ENCODE data around the gene IBTK.
"Not testable (repeated sequence)": the region's sequence is repeated elsewhere in the genome, so short reads cannot be mapped to it uniquely, and the experiment has no call there.

Gene IBTK

GRCh38 chr6:82216549-82216948, 31.0 kb downstream of the IBTK start:
- TF ChIP-seq POLR2AphosphoS5 (IDR thresholded peaks at IDR 0.05; ENCODE audit: low read depth, low read length) (no peak), PAX5 (IDR thresholded peaks at IDR 0.05; ENCODE audit: insufficient read depth, low read length, severe bottlenecking) (no peak), TAF1 (IDR thresholded peaks at IDR 0.05; ENCODE audit: low read depth, low read length) (no peak), POU2F2 (IDR thresholded peaks at IDR 0.05; ENCODE audit: low read depth, low read length) (no peak), SPI1 (IDR thresholded peaks at IDR 0.05; ENCODE audit: low read depth, low read length) (no peak), POLR2A (IDR thresholded peaks at IDR 0.05; ENCODE audit: low read depth, low read length) (no peak)
- FAIRE-seq (peak; percentile 60), DNase-seq (ENCODE audit: insufficient read length, low spot score) (no peak)

- TF ChIP-seq POLR2A (IDR thresholded peaks at IDR 0.05; ENCODE audit: low read depth, low read length) (no peak), TAF1 (IDR thresholded peaks at IDR 0.05; ENCODE audit: low read depth, low read length) (no peak), PAX5 (IDR thresholded peaks at IDR 0.05; ENCODE audit: insufficient read depth, low read length, severe bottlenecking) (no peak), POU2F2 (IDR thresholded peaks at IDR 0.05; ENCODE audit: low read depth, low read length) (no peak), POLR2AphosphoS5 (IDR thresholded peaks at IDR 0.05; ENCODE audit: low read depth, low read length) (no peak), SPI1 (IDR thresholded peaks at IDR 0.05; ENCODE audit: low read depth, low read length) (no peak)
- DNase-seq (ENCODE audit: insufficient read length, low spot score) (no peak), FAIRE-seq (no peak)
These were observed 36.2 kb downstream of the IBTK start for GRCh38 chr6:82211326-82211725.

DNA sequence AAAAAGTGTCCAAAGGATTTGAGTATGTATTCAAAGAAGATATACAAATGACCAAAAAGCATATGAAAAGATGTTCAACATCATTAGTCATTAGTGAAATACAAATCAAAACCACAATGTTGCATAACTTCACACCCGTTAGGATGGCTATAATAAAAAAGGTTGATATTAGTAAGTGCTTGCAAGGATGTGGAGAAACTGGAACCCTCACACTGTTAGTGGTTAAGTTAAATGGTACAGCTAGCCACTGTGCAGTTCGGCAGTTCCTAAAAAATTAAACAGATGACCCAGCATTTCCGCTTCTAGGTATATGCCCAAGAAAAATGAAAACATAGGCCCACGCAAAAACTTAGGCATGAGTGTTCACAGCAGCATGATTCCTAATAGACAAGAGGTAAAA, 38.6 kb downstream of the IBTK start:
- no peak for FAIRE-seq
- TF ChIP-seq TAF1 (IDR thresholded peaks at IDR 0.05; ENCODE audit: low read depth, low read length) (no peak), POLR2AphosphoS5 (IDR thresholded peaks at IDR 0.05; ENCODE audit: low read depth, low read length) (no peak), SPI1 (IDR thresholded peaks at IDR 0.05; ENCODE audit: low read depth, low read length) (no peak), POLR2A (IDR thresholded peaks at IDR 0.05; ENCODE audit: low read depth, low read length) (no peak), POU2F2 (IDR thresholded peaks at IDR 0.05; ENCODE audit: low read depth, low read length) (no peak), PAX5 (IDR thresholded peaks at IDR 0.05; ENCODE audit: insufficient read depth, low read length, severe bottlenecking) (no peak)
- DNase-seq (ENCODE audit: insufficient read length, low spot score): no peak

DNA sequence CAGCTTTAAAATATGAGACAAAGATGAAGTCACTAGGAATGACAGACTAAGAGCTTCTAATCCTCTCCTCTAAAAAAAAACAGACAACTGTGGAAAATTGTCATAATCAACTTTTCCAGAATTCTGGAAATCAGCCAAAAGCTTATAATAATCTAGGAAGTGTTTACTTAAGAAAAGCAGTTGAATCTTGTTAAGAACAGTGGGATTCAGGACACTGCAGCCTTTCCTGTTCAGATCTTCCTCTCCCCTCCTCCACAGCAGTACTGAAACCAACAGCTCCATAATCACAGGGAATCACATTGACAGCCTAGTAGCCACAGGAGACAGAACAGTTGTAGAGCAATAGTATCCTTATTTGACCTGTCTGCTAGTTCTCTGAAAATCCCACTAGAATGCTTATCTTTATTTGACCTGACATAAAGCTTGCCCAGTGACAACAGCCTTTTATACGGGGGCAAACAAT, 41.6 kb downstream of the IBTK start:
- DNase-seq (ENCODE audit: insufficient read length, low spot score) (no peak), FAIRE-seq (no peak)
- no peak for TF ChIP-seq POU2F2 (IDR thresholded peaks at IDR 0.05; ENCODE audit: low read depth, low read length)
- no peak for TF ChIP-seq POLR2A (IDR thresholded peaks at IDR 0.05; ENCODE audit: low read depth, low read length)
- no peak for TF ChIP-seq SPI1 (IDR thresholded peaks at IDR 0.05; ENCODE audit: low read depth, low read length)
- TF ChIP-seq POLR2AphosphoS5 (IDR thresholded peaks at IDR 0.05; ENCODE audit: low read depth, low read length): no peak
- no peak for TF ChIP-seq TAF1 (IDR thresholded peaks at IDR 0.05; ENCODE audit: low read depth, low read length)
- TF ChIP-seq PAX5 (IDR thresholded peaks at IDR 0.05; ENCODE audit: insufficient read depth, low read length, severe bottlenecking): no peak

DNA sequence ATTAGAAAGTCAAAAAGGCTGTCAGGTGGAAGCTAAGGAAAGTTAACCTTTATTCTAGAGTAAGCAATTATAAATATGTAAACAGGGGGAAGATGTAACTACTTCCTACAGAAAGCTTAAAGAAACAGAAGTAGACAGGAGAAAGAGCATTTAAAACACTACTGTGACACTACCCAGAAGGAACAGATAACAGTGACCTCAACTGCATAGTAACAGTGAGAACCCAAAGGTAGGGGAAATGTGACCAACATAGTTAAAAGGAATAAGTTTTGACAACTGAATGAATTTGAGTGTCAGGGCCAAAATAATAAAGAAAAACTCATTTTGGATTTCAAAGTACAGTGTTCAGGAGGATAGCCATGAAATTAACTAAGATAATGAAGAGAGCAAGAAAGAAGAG, 43.5 kb downstream of the IBTK start:
- no peak for FAIRE-seq
- TF ChIP-seq POU2F2 (IDR thresholded peaks at IDR 0.05; ENCODE audit: low read depth, low read length) (no peak), POLR2AphosphoS5 (IDR thresholded peaks at IDR 0.05; ENCODE audit: low read depth, low read length) (no peak), PAX5 (IDR thresholded peaks at IDR 0.05; ENCODE audit: insufficient read depth, low read length, severe bottlenecking) (no peak), TAF1 (IDR thresholded peaks at IDR 0.05; ENCODE audit: low read depth, low read length) (no peak), SPI1 (IDR thresholded peaks at IDR 0.05; ENCODE audit: low read depth, low read length) (no peak), POLR2A (IDR thresholded peaks at IDR 0.05; ENCODE audit: low read depth, low read length) (no peak)
- no peak for DNase-seq (ENCODE audit: insufficient read length, low spot score)

DNA sequence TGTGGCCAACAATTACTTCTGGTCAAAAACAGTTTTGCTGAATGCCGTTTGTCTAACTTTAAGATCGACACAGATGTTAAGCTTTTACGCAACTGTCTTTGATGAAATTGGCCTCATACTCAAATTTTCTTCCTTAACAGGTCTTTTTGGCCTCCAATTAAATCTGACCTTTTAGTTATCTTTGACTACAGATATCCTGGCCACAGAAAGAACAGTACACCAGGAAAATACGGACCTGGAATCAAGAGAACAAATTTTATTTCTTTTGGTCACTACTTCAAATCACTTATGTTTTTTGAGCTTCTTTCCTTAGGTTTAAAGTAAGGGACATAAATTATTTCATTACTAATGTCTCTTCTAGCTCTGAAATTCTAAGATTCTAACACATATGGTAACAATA, 49.8 kb downstream of the IBTK start:
- no peak for FAIRE-seq
- TF ChIP-seq POLR2AphosphoS5 (IDR thresholded peaks at IDR 0.05; ENCODE audit: low read depth, low read length) (no peak), POLR2A (IDR thresholded peaks at IDR 0.05; ENCODE audit: low read depth, low read length) (no peak), POU2F2 (IDR thresholded peaks at IDR 0.05; ENCODE audit: low read depth, low read length) (no peak), TAF1 (IDR thresholded peaks at IDR 0.05; ENCODE audit: low read depth, low read length) (no peak), PAX5 (IDR thresholded peaks at IDR 0.05; ENCODE audit: insufficient read depth, low read length, severe bottlenecking) (no peak), SPI1 (IDR thresholded peaks at IDR 0.05; ENCODE audit: low read depth, low read length) (no peak)
- DNase-seq (ENCODE audit: insufficient read length, low spot score): no peak

DNA sequence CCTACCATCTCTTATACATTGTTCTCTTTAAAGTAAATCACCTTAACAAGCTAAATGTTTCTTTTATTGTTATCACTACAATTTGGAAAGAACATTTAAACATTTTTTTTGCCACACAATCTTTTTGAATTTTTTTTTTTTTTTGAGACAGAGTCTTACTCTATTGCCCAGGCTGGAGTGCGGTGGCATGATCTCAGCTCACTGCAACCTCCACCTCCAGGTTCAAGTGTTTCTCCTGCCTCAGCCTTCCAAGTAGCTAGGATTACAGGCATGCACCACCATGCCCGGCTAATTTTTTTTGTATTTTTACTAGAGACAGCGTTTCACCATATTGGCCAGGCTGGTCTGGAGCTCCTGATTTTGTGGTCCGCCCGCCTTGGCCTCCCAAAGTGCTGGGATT, 50.3 kb downstream of the IBTK start:
- DNase-seq (ENCODE audit: insufficient read length, low spot score); FAIRE-seq: not testable (repeated sequence)

- FAIRE-seq (no peak), DNase-seq (ENCODE audit: insufficient read length, low spot score) (no peak)
- TF ChIP-seq SPI1 (IDR thresholded peaks at IDR 0.05; ENCODE audit: low read depth, low read length): no peak
- no peak for TF ChIP-seq POLR2A (IDR thresholded peaks at IDR 0.05; ENCODE audit: low read depth, low read length)
- TF ChIP-seq TAF1 (IDR thresholded peaks at IDR 0.05; ENCODE audit: low read depth, low read length): no peak
- TF ChIP-seq POLR2AphosphoS5 (IDR thresholded peaks at IDR 0.05; ENCODE audit: low read depth, low read length): no peak
- TF ChIP-seq POU2F2 (IDR thresholded peaks at IDR 0.05; ENCODE audit: low read depth, low read length): no peak
- no peak for TF ChIP-seq PAX5 (IDR thresholded peaks at IDR 0.05; ENCODE audit: insufficient read depth, low read length, severe bottlenecking)
These were observed 51.4 kb downstream of the IBTK start for GRCh38 chr6:82196161-82196560.

GRCh38 chr6:82195619-82196018, 51.9 kb downstream of the IBTK start:
- FAIRE-seq (no peak), DNase-seq (ENCODE audit: insufficient read length, low spot score) (no peak)
- TF ChIP-seq POU2F2 (IDR thresholded peaks at IDR 0.05; ENCODE audit: low read depth, low read length) (no peak), TAF1 (IDR thresholded peaks at IDR 0.05; ENCODE audit: low read depth, low read length) (no peak), SPI1 (IDR thresholded peaks at IDR 0.05; ENCODE audit: low read depth, low read length) (no peak), POLR2A (IDR thresholded peaks at IDR 0.05; ENCODE audit: low read depth, low read length) (no peak), POLR2AphosphoS5 (IDR thresholded peaks at IDR 0.05; ENCODE audit: low read depth, low read length) (no peak), PAX5 (IDR thresholded peaks at IDR 0.05; ENCODE audit: insufficient read depth, low read length, severe bottlenecking) (no peak)

DNA sequence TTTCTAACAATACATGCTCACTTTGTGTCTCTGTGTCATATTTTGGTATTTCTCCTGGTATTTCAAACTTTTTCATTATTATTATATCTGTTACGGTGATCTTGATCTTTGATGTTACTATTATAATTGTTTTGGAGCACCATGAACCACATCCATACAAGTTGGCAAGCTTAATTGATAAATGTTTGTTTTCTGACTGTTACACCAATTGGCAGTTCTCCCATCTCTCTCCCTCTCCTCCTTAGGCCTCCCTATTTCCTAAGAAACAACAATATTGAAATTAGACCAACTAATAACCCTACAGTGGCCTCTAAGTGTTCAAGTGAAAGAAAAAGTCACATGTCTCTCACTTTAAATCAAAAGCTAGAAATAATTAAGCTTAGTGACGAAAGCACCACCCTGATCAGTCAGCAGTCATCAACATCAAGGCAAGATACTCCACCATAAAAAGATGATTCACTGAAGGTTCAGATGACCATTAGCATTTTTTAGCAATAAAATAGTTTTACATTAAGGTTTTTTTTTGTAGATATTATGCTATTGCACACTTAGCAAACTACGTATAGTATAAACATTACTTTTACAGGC, 61.5 kb downstream of the IBTK start:
- DNase-seq (ENCODE audit: insufficient read length, low spot score): no peak
- TF ChIP-seq POLR2AphosphoS5 (IDR thresholded peaks at IDR 0.05; ENCODE audit: low read depth, low read length) (no peak), PAX5 (IDR thresholded peaks at IDR 0.05; ENCODE audit: insufficient read depth, low read length, severe bottlenecking) (no peak), POLR2A (IDR thresholded peaks at IDR 0.05; ENCODE audit: low read depth, low read length) (no peak), TAF1 (IDR thresholded peaks at IDR 0.05; ENCODE audit: low read depth, low read length) (no peak), POU2F2 (IDR thresholded peaks at IDR 0.05; ENCODE audit: low read depth, low read length) (no peak), SPI1 (IDR thresholded peaks at IDR 0.05; ENCODE audit: low read depth, low read length) (no peak)
- no peak for FAIRE-seq

Data from GM12891 (cell line).